Jurkat, Clone E6-1 (cell line): Measurements from ENCODE around the gene ROR1.

Experiments used
- DNase-seq: peaks from one replicate; pipeline ENCODE4 v3.0.0-alpha.2; 2011; ENCODE audit warnings: low read depth, low spot score
- H3K4me3 ChIP-seq: 2 replicates; pipeline ENCODE4 v1.5.1; 2011; ENCODE audit warnings: mild to moderate bottlenecking, low read length, control low read depth, moderate library complexity

Gene ROR1

GRCh38 chr1:63977466-63977865 is 203.6 kb downstream of the ROR1 start:
- no peak overlapping the region for H3K4me3 ChIP-seq
- no peak for DNase-seq

- H3K4me3 ChIP-seq, result no peak overlapping the region
- no peak for DNase-seq
Observed at GRCh38 chr1:63980740-63981407, 207.1 kb downstream of the ROR1 start.

GRCh38 chr1:63981408-63981773 is 207.6 kb downstream of the ROR1 start:
- H3K4me3 ChIP-seq, result no peak overlapping the region
- DNase-seq, result no peak

- DNase-seq, result no peak
- no peak overlapping the region for H3K4me3 ChIP-seq
Observed at GRCh38 chr1:63982201-63982600, 208.4 kb downstream of the ROR1 start.

GRCh38 chr1:63983391-63984256 is 209.8 kb downstream of the ROR1 start:
- DNase-seq, result peak; percentile 62
- H3K4me3 ChIP-seq, result no peak overlapping the region

- no peak overlapping the region for H3K4me3 ChIP-seq
- no peak for DNase-seq
Observed at GRCh38 chr1:63984257-63984929, 210.6 kb downstream of the ROR1 start.

- no peak overlapping the region for H3K4me3 ChIP-seq
- no peak for DNase-seq
Observed at GRCh38 chr1:63984930-63985290, 211.1 kb downstream of the ROR1 start.

- H3K4me3 ChIP-seq, result no peak overlapping the region
- no peak for DNase-seq
Observed at GRCh38 chr1:63987014-63987627, 213.3 kb downstream of the ROR1 start.

- H3K4me3 ChIP-seq, result no peak overlapping the region
- DNase-seq, result no peak
Observed at GRCh38 chr1:63987628-63988024, 213.8 kb downstream of the ROR1 start.

- no peak overlapping the region for H3K4me3 ChIP-seq
- DNase-seq, result no peak
Observed at GRCh38 chr1:63988941-63989340, 215.1 kb downstream of the ROR1 start.

GRCh38 chr1:63991685-63992084 is 217.9 kb downstream of the ROR1 start:
- H3K4me3 ChIP-seq, result no peak overlapping the region
- no peak for DNase-seq

- H3K4me3 ChIP-seq, result no peak overlapping the region
- no peak for DNase-seq
Observed at GRCh38 chr1:64000021-64000420, 226.2 kb downstream of the ROR1 start.

GRCh38 chr1:64001038-64001437 is 227.2 kb downstream of the ROR1 start:
- no peak for DNase-seq
- no peak overlapping the region for H3K4me3 ChIP-seq

- no peak overlapping the region for H3K4me3 ChIP-seq
- no peak for DNase-seq
Observed at GRCh38 chr1:64004451-64005025, 230.7 kb downstream of the ROR1 start.

GRCh38 chr1:64005801-64006200 is 232.0 kb downstream of the ROR1 start:
- DNase-seq, result no peak
- no peak overlapping the region for H3K4me3 ChIP-seq

GRCh38 chr1:64006276-64007051 is 232.6 kb downstream of the ROR1 start:
- peak; percentile 94 for DNase-seq
- H3K4me3 ChIP-seq, result no peak overlapping the region; the same call in 1 of the 2 replicates

GRCh38 chr1:64010316-64010715 is 236.5 kb downstream of the ROR1 start:
- no peak for DNase-seq
- no peak overlapping the region for H3K4me3 ChIP-seq

GRCh38 chr1:64013395-64013794 is 239.6 kb downstream of the ROR1 start:
- no peak overlapping the region for H3K4me3 ChIP-seq
- DNase-seq, result no peak

GRCh38 chr1:64019818-64020217 is 246.0 kb downstream of the ROR1 start:
- no peak overlapping the region for H3K4me3 ChIP-seq
- no peak for DNase-seq
